HepG2 (cell line): ENCODE results near the gene WNK1.

Experiments used
- CC2D1A ChIP-seq: sonication (generic); formaldehyde crosslinking; IDR thresholded peaks from 2 replicates; pipeline ENCODE4 v1.8.1; 2023; ENCODE audit warnings: mild to moderate bottlenecking, missing genetic modification reagents
- EP300 ChIP-seq, 3 experiments: sonication (generic) in 1 of 3; formaldehyde crosslinking in 1 of 3; IDR thresholded peaks; 2 replicates each; pipeline versions ENCODE4 v1.5.1 to v1.6.1; 2011 to 2020; ENCODE audit warnings: low read depth in 2 of 3, low read length in 2 of 3, borderline replicate concordance in 1 of 3, improper control_type of control experiment in 1 of 3, mild to moderate bottlenecking in 1 of 3, missing genetic modification reagents in 1 of 3, moderate library complexity in 1 of 3
- HNRNPUL1 ChIP-seq: fragments of 200-400 bp; formaldehyde crosslinking; IDR thresholded peaks from 2 replicates; pipeline ENCODE4 v1.6.1; 2017; ENCODE audit warnings: low read depth, mild to moderate bottlenecking, low read length, moderate library complexity
- MBNL3 ChIP-seq: fragments of 250-450 bp; sonication (Bioruptor Pico); conservative IDR thresholded peaks from 2 replicates; pipeline ENCODE4 v1.8.0; 2022; ENCODE audit warnings: mild to moderate bottlenecking, inconsistent platforms
- NCOA1 ChIP-seq: sonication (generic); formaldehyde crosslinking; IDR thresholded peaks from 2 replicates; pipeline ENCODE4 v1.9.0; 2021; ENCODE audit warnings: missing genetic modification reagents
- SRF ChIP-seq: IDR thresholded peaks from 2 replicates; pipeline ENCODE4 v1.6.1; 2011; ENCODE audit warnings: mild to moderate bottlenecking, low read depth, low read length, moderate library complexity
- TCF7L2 ChIP-seq: IDR thresholded peaks from 2 replicates; pipeline ENCODE4 v1.6.1; 2011; ENCODE audit warnings: mild to moderate bottlenecking, low read depth, low read length, moderate library complexity
- ZNF274 ChIP-seq: sonication (generic); formaldehyde crosslinking; IDR thresholded peaks from 2 replicates; pipeline ENCODE4 v1.5.1; 2020; ENCODE audit warnings: mild to moderate bottlenecking, missing genetic modification reagents

DNA sequence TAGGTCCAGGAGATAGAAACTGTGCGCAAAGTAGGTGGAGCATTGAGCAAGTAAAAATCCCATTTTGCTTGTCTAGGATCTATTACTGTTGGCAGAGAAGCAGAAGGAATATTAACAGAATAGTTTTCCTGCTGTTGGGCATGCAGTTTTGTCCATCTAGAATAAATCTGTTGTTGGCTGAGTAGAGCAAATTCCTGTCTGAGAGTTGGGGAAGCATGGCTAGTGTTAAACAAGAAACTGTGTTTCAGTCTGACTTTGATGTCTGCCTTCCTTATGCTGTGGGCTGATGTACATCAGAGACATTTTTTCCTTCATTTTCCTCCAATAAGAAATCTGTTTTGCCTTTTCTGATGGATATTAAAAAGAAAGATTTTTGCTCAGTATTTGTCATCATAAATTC is 99.0 kb downstream of the WNK1 start:
- TF ChIP-seq TCF7L2: no peak
- TF ChIP-seq NCOA1 (CRISPR knock-in tag): no peak
- TF ChIP-seq ZNF274: no peak
- no peak for TF ChIP-seq CC2D1A
- no peak for TF ChIP-seq EP300 (IDR thresholded peaks at IDR 0.05; ENCODE audit: low read depth in 2 of 2, low read length in 2 of 2)
- no peak for TF ChIP-seq EP300 (CRISPR knock-in tag; IDR thresholded peaks at IDR 0.05; ENCODE audit: borderline replicate concordance)
- TF ChIP-seq HNRNPUL1: no peak
- TF ChIP-seq SRF: no peak
- TF ChIP-seq MBNL3 (CRISPR knock-in tag): no peak
